ENCODE measurements around the gene PIGB. TPM values are rescaled to one million over a fixed set of nuclear protein-coding genes. Genes with fewer than 3 reads are reported as not detected.
"Not testable (repeated sequence)": the region's sequence is repeated elsewhere in the genome, so short reads cannot be mapped to it uniquely, and the experiment has no call there.

PIGB gene
- total RNA-seq, 2 experiments from 2014 or later: 21.5 to 21.6 TPM

DNA sequence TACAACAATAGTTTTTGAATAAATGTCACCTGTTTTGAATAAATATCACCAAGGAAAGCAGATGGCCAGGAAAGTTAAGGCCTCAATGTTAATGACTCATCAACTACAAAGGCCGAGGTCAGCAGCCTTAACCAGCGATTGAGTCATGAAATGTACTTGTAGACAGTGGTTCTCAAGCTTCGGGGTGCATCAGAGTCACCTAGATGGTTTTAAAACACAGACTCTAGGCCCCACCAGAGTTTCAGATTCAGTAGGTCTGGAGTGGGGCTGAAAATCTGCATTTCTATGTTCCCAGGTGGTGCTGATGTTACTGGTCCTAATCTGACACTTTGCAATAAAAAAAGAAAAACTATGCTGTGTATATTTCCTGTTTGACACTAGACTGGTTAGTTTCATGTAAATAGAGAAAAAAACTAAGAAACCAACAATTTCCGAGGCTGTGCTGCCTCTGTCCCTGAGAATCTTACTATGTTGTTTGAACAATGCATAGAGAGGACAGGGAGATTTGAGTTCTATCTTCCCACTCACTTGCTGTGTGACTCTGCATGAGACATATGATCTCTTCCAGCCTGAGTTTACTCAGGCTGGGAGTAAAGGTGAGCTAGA, 39.2 kb upstream of the PIGB start:
- CTCF ChIA-PET: interaction anchor here (1.0 to 1.4 kb wide), 2 partner anchors 8 to 12 kb away, joined by 3 to 4 read pairs; no protein-coding TSS in a partner anchor
- Mint-ChIP-seq H3K27ac (peak overlapping the region; percentile 94), H3K4me3 (peak overlapping the region; percentile 47), H3K9me3 (no peaks in the 10 kb centered on the region), H3K27me3 (no peaks in the 10 kb centered on the region), H3K4me1 (ENCODE audit: low read depth) (peaks cover 93% of the 10 kb centered on the region), H3K36me3 (ENCODE audit: low read depth) (no peaks in the 10 kb centered on the region)
- POLR2A ChIA-PET: interaction anchor here (1.4 to 4.4 kb wide), 3 partner anchors 12 to 39 kb away, joined by 4 to 37 read pairs (median 5); partner anchors contain the start of genes PIGB and PIGBOS1
- H3K9me3 ChIP-seq (ENCODE audit: control insufficient read depth in 1 of 2, insufficient read depth in 1 of 2, low read length in 2 of 2): no peaks in the 10 kb centered on the region
- H3K4me3 ChIP-seq (ENCODE audit: low read length): no peak overlapping the region
- ATAC-seq (ENCODE audit: poor library complexity) (peak; percentile 65), DNase-seq (peak in 12 of 14 experiments; percentile 23 to 85 (median 44))
- peak overlapping the region; percentile 68 to 69 for H3K27ac ChIP-seq (ENCODE audit: low read depth in 1 of 2, low read length in 2 of 2)
- no peaks in the 10 kb centered on the region for H3K36me3 ChIP-seq (ENCODE audit: insufficient read depth, low read length)
- intact Hi-C loops (cut with DNase I, micrococcal nuclease): no loop called here
- peaks cover 70% of the 10 kb centered on the region for H3K4me1 ChIP-seq (ENCODE audit: insufficient read depth, low read length)
- no peaks in the 10 kb centered on the region for H3K27me3 ChIP-seq (ENCODE audit: control insufficient read depth in 1 of 2, insufficient read depth in 2 of 2, low read length in 2 of 2)
- TF ChIP-seq, protein P1, sequence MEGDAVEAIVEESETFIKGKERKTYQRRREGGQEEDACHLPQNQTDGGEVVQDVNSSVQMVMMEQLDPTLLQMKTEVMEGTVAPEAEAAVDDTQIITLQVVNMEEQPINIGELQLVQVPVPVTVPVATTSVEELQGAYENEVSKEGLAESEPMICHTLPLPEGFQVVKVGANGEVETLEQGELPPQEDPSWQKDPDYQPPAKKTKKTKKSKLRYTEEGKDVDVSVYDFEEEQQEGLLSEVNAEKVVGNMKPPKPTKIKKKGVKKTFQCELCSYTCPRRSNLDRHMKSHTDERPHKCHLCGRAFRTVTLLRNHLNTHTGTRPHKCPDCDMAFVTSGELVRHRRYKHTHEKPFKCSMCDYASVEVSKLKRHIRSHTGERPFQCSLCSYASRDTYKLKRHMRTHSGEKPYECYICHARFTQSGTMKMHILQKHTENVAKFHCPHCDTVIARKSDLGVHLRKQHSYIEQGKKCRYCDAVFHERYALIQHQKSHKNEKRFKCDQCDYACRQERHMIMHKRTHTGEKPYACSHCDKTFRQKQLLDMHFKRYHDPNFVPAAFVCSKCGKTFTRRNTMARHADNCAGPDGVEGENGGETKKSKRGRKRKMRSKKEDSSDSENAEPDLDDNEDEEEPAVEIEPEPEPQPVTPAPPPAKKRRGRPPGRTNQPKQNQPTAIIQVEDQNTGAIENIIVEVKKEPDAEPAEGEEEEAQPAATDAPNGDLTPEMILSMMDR (IDR thresholded peaks at IDR 0.05): no peak

GRCh38 chr15:55280589-55280988, 38.4 kb upstream of the PIGB start:
- intact Hi-C loops (cut with DNase I, micrococcal nuclease); H3K27me3 ChIP-seq (ENCODE audit: control insufficient read depth in 1 of 2, insufficient read depth in 2 of 2, low read length in 2 of 2): not testable (repeated sequence)
- CTCF ChIA-PET: interaction anchor here (1.4 kb wide), 1 partner anchor 13 kb away, joined by 4 read pairs; no protein-coding TSS in a partner anchor

DNA sequence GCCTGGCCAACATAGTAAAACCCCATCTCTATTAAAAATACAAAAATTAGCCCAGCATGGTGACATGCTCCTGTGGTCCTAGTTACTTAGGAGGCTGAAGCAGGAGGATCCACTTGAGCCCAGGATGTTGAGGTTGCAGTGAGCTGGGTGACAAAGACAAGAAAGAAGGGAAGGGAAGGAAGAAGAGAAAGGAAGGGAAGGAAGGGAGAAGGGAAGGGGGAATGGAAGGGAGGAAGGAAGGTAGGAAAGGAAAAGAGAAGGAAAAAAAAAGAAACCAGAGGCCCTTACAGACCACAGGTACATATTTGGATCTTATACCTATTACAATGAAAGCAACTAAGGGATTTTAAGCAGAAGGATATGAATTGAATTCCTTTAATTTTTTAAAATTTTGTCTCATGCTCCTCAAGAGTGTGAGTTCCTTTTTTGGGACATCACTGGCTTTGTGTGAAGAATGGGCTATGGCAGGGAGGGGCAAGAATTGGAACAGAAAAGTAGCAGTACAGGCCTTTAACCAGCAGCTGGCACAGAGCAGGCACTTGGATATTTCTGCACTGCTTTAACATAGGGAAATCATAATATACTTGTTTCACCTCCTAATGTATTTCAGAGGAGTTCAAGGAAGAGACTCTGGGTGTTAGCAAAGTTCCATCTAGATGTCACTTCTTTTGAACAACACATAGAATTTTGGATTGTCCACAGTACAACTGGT, 37.3 kb upstream of the PIGB start:
- TF ChIP-seq, protein P1 (IDR thresholded peaks at IDR 0.05): no peak
- POLR2A ChIA-PET: interaction anchor here (0.6 to 1.8 kb wide), 8 partner anchors 11 to 1132 kb away, joined by 3 to 7 read pairs (median 4); partner anchors contain the start of genes PIGB, PIGBOS1 and RSL24D1
- H3K27me3 Mint-ChIP-seq: no peaks in the 10 kb centered on the region
- H3K9me3 Mint-ChIP-seq: no peaks in the 10 kb centered on the region
- DNase-seq (peak in 2 of 14 experiments; percentile 38 to 41), ATAC-seq (ENCODE audit: poor library complexity) (peak; percentile 30)
- Histone ChIP-seq H3K9me3 (ENCODE audit: control insufficient read depth in 1 of 2, insufficient read depth in 1 of 2, low read length in 2 of 2) (no peaks in the 10 kb centered on the region), H3K4me3 (ENCODE audit: low read length) (no peak overlapping the region), H3K27me3 (ENCODE audit: control insufficient read depth in 1 of 2, insufficient read depth in 2 of 2, low read length in 2 of 2) (no peaks in the 10 kb centered on the region), H3K4me1 (ENCODE audit: insufficient read depth, low read length) (peaks cover 72% of the 10 kb centered on the region), H3K27ac (ENCODE audit: low read depth in 1 of 2, low read length in 2 of 2) (peak overlapping the region; percentile 14 to 56), H3K36me3 (ENCODE audit: insufficient read depth, low read length) (no peaks in the 10 kb centered on the region)
- no peaks in the 10 kb centered on the region for H3K36me3 Mint-ChIP-seq (ENCODE audit: low read depth)
- peak overlapping the region; percentile 94 for H3K27ac Mint-ChIP-seq
- peak overlapping the region; percentile 18 for H3K4me3 Mint-ChIP-seq
- peaks cover 96% of the 10 kb centered on the region for H3K4me1 Mint-ChIP-seq (ENCODE audit: low read depth)
- intact Hi-C loops (cut with DNase I, micrococcal nuclease): loop anchor here in 1 of 2 experiments (1.0 kb wide), 1 partner anchor 9 kb away; no protein-coding TSS in a partner anchor
- CTCF ChIA-PET: no interaction called here

More at GRCh38 chr15:55280589-55280988, 38.4 kb upstream of the PIGB start:
- POLR2A ChIA-PET: interaction anchor here (1.0 to 1.8 kb wide), 3 partner anchors 13 to 38 kb away, joined by 3 to 5 read pairs (median 4); partner anchors contain the start of genes PIGB and PIGBOS1
- H3K27me3 Mint-ChIP-seq; H3K36me3 Mint-ChIP-seq (ENCODE audit: low read depth); H3K9me3 Mint-ChIP-seq; H3K4me3 ChIP-seq (ENCODE audit: low read length); H3K36me3 ChIP-seq (ENCODE audit: insufficient read depth, low read length); H3K9me3 ChIP-seq (ENCODE audit: control insufficient read depth in 1 of 2, insufficient read depth in 1 of 2, low read length in 2 of 2); ATAC-seq (ENCODE audit: poor library complexity); H3K4me3 Mint-ChIP-seq: not testable (repeated sequence)
- peak in 5 of 14 experiments; percentile 12 to 63 (median 46) for DNase-seq
- Mint-ChIP-seq H3K27ac (peak overlapping the region; percentile 94), H3K4me1 (ENCODE audit: low read depth) (peaks cover 96% of the 10 kb centered on the region)
- peak overlapping the region in 1 of 2 donors; percentile 68 for H3K27ac ChIP-seq (ENCODE audit: low read depth in 1 of 2, low read length in 2 of 2)
- peaks cover 66% of the 10 kb centered on the region for H3K4me1 ChIP-seq (ENCODE audit: insufficient read depth, low read length)
